Skeletal muscle cell (primary cell): ENCODE data around the gene EGLN3.

Experiments
- DNase-seq: peaks from one replicate; pipeline ENCODE4 v3.0.0-alpha.2; 2010; ENCODE audit warnings: low read depth
- H3K4me3 ChIP-seq: 2 replicates; pipeline ENCODE4 v1.5.1; 2011; ENCODE audit warnings: low read depth, mild to moderate bottlenecking, control low read depth, low read length, moderate library complexity

The EGLN3 gene

DNA sequence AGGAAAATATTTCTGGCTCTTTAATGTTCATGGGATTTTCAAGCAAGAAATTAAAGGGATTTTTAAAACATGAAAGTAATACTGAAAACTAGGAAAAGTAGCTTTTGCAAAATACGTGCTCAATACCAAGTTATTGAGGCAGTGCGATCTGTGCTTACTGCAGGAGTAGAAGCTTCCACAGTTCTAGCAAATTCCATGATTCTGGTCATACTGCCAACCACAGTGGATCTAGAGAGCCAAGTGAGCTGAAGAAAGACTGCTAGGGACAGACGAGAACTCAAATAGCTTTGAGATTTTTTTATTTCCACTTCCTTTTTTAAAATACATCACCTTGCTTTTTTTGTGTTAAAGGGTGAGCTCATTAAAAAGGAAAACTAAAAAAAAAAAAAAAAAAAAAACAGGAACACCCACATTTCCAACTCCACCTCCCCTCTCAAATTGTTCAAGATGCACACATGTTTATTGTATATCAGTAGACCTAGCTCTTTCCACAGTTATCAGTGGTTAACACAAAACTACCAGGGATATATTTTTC lies 26.2 kb downstream of the EGLN3 start:
- H3K4me3 ChIP-seq = no peak overlapping the region
- no peak for DNase-seq

DNA sequence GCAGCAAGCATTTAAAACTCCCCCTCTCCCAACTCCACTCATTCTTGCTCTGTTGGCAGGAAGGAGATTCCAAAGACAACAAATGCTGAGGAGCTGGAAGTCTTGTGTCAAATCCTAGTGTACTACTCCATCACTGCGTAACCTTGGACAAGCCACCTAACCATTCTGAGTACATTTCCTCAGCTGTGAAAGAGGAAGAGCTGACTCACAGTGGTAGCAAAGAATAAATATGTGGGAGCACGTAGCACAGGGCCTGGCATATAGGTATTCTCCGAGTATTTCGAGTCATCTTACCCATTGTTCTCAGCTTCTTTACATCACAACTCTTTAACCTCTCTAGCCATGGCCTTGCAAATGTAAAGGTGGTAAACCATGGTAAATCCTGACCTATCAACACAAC lies 28.7 kb downstream of the EGLN3 start:
- no peak overlapping the region for H3K4me3 ChIP-seq
- DNase-seq = no peak

DNA sequence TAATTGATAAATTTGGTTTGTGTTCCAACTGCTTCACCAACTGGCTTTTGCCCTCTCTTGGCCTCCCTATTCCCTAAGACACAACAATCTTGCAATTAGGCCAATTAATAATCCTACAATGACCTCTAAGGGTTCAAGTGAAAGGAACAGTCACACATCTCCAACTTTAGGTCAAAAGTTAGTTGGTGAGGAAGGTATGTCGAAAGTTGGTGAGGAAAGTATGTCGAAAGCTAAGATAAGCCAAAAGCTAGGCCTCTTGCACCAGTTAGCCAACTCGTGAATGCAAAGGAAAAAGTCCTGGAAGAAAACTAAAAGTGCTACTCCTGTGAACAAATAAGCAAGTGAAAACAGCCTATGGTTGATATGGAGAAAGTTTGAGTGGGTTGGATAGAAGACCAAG lies 32.6 kb downstream of the EGLN3 start:
- H3K4me3 ChIP-seq = no peak overlapping the region
- DNase-seq = no peak

DNA sequence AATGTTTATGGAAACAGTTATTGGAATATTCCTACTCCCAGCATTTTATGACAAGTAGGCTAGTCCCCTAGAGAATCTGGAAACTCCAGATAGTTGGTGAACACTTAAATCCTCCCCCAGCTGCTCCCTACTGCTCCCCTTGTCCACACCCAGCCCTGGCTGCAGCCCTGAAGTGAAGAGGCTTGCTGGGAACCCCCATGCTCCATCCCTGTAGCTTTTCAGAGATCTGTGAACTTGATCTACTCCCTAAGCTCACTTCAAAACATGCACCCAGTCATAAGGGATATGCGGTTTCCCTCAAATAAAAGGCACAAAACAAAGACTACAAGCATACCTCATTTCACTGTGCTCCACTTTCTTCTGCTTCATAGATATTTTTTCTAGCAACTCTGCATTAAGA lies 33.2 kb downstream of the EGLN3 start:
- DNase-seq = no peak
- no peak overlapping the region for H3K4me3 ChIP-seq

DNA sequence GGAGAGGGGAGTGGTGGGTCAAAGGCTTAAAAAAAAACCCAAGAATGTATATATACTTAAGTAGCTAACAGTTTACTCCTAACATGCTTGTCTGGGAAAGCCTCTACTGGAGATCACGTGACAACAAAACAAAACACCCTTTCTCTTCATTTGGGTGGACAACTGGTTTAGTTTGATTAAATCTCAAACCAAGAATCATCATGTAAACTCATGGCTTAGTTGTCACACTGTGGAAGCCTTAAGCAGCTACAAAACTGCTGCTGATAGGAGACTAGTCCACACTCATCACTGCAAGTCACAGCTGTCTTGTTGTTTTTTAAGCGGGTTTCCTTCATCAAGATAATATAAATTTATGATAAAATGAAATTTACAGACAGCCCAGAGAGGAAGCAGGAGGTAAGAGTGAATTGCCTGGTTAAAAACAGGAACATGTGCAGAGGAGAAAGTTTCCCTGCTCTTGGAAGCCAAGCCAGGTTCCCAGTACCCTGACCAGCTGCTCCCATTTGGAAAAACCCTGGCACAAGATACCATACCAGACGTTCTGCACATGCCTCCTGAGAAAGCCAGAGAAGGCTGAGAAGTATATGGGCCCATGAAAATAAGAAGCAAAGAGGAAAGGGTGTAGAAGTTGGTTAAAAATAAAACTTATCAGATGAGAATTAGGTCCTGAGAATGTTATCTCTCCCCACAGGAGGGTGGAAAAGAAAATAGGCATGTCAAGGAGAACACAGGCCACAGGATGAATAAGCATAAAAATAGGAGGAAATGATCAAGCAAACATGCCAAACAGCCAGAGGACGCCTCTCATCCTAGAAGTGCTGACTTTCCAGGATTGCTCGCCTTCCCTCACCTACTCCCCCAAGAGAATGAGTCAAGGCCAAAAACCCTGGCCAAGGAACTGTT lies 34.0 kb downstream of the EGLN3 start:
- no peak for DNase-seq
- H3K4me3 ChIP-seq = no peak overlapping the region

DNA sequence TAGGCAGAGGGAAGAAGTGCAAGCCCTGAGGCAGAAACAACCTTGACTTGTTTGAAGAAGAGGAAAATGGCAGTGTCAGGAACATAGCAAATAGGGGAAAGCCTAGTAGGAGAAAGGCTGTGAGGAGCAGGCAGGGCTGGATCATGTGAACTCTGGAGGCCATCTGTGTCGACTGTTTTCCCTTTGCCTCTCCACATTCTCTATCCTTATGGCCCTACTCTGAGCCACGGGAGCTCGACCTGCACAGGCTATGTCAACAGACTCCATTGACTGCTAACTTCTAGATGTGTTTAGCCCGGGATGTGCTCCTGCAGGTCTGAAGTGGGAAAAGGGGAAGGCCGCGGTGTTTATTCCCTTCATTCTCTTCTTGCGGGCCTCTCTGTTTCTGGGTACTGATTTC lies 35.2 kb downstream of the EGLN3 start:
- no peak for DNase-seq
- H3K4me3 ChIP-seq = no peak overlapping the region

DNA sequence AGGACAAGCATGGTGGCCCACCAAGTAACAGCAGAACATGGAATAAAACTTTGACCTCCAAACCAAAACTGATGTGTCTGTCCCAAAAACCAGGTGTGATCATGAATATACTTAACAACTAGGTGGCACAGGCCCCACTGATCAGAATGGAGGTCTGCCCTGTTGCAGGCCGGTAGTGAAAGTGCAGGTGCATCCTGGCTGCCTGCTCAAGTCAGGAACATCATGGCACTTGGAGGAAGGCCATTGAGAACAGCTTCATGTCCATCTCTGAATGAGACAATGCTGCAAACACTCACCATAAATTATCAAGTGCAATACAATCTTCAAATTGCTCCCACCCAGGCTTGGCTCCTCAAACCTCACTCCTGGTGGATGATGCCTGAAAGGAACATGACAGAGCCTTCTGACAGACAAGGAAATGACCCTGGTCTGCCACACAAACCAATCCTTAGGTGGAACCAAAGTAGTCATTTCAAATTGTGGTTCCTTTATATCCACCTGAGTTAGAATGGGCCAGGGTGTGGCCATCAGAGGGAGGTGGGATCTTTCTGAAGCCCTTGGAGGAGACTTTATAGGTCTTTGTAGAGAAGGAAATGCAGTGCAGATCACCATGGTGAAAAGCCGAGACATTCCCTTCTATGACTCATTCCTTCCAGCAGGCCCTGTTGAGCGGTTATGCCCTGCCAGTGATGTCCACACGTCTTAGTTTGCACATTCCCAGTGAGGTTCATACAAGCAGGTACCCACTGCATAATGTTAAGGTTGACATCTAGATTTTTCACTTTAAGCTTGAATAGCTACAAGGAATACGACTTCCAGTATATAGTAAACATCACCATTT lies 36.0 kb downstream of the EGLN3 start:
- DNase-seq = no peak

DNA sequence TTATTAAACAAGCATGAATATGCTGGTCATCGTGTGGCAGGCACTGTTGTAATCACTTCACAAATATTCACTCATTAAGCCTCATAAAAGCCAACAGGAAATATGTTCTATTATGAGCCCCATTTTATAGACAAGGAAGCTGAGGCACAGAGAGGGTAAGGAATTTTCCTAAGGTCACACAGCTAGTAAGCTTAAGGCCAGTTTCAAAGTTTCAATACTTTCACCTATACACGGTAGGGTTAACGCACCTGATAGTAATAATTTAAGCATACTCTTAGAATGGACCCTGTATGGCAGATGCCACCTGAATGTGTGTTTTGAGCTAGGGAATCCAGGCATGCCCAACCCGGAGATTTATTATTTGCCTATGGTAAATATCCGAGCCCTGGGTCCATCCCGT lies 39.8 kb downstream of the EGLN3 start:
- no peak for DNase-seq
- no peak overlapping the region for H3K4me3 ChIP-seq

More for the DNA sequence above, 36.0 kb downstream of the EGLN3 start:
- H3K4me3 ChIP-seq = no peak overlapping the region

- H3K4me3 ChIP-seq = no peak overlapping the region
- no peak for DNase-seq
These were observed 40.4 kb downstream of the EGLN3 start for GRCh38 chr14:33910435-33910834.

DNA sequence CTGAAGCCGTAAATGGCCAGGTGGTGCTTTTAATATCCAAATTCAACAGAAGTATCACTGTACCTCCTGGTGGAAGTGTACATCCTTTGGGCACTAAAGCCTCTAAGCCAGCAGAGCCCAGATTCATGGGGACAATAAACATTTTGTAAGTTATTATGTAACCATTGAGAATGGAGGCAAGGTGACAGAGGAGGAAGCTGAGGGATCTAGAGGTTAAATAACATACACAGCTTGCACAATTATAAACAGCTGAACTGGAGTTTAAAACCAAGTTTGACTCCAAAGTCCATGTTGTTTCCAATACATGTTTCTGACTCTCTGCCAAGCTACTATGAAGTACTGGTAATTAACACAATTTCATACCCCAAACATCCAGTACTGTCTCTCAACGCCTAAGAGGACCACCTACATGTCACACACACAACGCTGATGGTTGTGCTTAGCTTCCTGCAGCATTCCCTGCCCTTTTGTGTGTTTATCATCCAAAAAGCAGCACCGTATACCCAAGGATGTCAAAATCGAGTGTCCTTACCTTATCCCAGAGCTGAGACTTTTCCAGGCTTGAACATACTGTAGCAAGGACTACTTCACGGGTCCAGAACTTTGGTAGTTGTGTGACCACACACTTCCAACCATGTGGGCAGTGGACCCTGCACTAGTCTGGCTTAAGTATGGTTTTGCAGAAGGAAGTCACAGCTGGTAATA lies 41.3 kb downstream of the EGLN3 start:
- H3K4me3 ChIP-seq = no peak overlapping the region
- no peak for DNase-seq

- DNase-seq = no peak
- no peak overlapping the region for H3K4me3 ChIP-seq
These were observed 42.2 kb downstream of the EGLN3 start for GRCh38 chr14:33908540-33909223.

DNA sequence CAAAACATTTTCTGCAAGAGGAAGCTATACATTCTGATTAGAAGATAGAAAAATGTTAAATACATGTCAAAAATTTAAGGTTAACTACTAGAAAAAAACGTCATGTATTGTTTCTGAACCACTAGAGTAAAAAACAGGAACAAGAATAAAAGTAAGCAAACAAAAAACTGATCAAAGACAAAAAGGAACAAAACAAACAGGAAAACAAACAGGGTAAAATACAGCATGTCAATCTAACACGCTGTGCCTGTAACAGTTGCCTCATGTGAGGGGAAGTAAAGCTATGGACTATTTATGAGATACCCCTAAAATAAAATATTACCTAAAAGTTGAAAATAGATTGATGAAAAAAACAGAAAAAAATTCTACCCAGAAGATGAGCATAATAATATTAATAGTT lies 43.9 kb downstream of the EGLN3 start:
- H3K4me3 ChIP-seq = no peak overlapping the region
- DNase-seq = no peak

- no peak for DNase-seq
These were observed 46.3 kb downstream of the EGLN3 start for GRCh38 chr14:33904609-33905008.

GRCh38 chr14:33903369-33903768 lies 47.5 kb downstream of the EGLN3 start:
- no peak overlapping the region for H3K4me3 ChIP-seq
- no peak for DNase-seq

More at GRCh38 chr14:33904609-33905008, 46.3 kb downstream of the EGLN3 start:
- no peak overlapping the region for H3K4me3 ChIP-seq

GRCh38 chr14:33902363-33902762 lies 48.5 kb downstream of the EGLN3 start:
- H3K4me3 ChIP-seq = no peak overlapping the region

DNA sequence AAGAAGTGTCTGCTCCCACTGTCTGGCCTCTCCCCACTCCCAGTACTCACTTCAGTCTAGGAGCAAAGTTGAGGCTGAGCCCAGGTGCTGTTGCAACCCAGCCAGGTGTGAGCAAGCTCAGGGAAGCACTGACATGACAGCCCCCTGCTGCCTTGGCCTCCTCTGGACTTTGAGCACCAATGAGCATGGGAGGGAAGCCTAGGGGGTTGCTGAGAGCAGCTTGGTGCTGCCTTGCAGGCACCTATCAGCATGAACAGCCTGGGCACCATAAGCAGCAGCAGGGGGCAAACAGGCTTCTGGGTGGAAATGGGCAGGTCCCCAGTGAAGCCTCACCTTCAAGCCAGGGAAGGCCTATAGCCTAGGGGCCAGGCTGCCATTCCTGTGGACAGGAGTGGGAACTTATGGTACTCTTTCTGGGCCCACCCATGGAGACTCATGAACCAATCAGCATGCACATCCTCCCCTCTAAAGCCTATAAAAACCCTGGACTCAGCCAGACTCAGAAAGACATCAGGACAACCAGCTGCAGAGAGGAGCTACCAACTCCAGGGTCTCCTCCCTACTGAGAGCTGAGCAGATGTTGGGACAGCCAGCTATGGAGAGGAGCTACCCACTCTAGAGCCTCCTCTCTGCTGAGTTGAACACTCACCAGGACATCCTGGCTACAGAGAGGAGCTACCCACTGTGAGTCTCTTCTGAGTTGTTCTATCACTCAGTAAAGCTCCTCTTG lies 49.3 kb downstream of the EGLN3 start:
- H3K4me3 ChIP-seq = no peak overlapping the region
- no peak for DNase-seq

More at GRCh38 chr14:33902363-33902762, 48.5 kb downstream of the EGLN3 start:
- no peak for DNase-seq

DNA sequence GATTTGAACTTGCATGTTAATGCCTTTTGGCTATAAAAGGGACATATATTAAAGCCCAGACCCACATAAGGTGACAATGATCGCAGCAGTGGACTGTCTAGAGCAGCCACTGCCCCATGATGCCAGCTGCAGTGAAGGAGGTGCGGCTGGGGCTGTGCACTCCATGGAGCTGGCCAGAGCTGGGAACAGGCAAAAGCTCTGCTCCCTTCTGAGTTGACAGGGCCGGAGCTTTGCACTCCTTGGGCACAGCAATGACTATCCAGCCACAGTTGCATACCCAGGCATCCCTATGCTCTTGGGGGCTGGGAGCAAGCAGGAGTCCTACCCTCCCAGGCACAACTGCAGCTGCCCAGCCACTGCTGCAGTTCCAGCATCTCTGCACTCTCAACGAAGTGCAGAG lies 50.2 kb downstream of the EGLN3 start:
- no peak for DNase-seq
- no peak overlapping the region for H3K4me3 ChIP-seq

DNA sequence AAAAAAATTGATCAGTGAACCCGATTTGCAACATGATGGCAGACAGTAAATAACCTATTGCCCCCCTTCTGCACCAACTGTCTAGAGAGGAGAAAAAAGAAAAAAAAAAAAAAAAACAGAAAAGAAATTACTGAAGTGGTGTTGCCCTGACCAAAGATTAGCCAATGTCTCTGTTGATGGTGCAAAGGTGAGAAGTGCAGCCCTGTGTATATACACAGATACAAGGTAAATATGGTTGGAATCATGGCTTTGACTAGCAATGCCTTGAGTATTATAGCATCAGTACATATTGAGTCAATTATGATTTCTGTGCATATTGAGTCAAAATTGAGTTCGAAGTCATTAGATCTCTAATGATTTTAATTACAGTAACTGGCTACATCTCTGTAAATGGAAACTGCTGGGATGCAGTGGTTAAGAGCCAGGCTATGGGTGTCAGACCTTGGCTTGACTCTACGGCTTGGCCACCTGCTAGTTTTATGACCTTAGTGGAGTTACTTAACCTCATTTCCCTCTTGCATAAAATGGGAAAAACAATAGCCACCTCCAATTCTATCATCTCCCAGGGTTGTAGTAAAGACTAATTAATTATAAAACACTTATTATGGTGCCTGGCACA lies 51.0 kb downstream of the EGLN3 start:
- no peak for DNase-seq
- H3K4me3 ChIP-seq = no peak overlapping the region
